ENCODE data around the gene TSHZ1. TPM values are rescaled to one million over a fixed set of nuclear protein-coding genes. Genes with fewer than 3 reads are reported as not detected.

The TSHZ1 gene
- polyA plus RNA-seq, 1 of the 3 experiments (the other 2 are of a cell fraction) = 2.6 TPM

DNA sequence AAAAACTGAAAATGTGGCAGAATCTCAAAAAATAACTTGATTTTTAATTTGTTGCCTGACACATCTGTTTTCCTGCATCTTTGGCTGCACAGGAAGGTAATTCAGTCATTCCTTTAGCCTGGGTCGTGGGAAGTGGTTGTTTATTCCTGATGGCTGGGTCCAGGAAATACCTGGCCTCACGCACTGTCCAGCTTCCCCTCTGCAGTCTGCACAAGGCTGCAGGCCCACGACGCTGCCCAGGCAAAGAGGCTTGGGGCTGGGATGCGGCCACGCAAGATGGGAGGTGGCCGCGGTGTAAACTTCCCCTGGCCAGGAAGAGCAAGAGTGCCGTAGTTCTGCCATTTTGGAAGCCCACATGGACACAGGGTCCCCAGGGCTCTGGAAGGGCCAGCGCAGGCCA, 28.2 kb downstream of the TSHZ1 start:
- ChIA-PET POLR2A (no interaction called here), CTCF (no interaction called here)
- Histone ChIP-seq H3K27ac (ENCODE audit: low read depth in 2 of 2, low read length in 1 of 2) (no peak overlapping the region), H3K4me2 (no peak overlapping the region), H3K9ac (no peak overlapping the region), H3K9me2 (no peaks in the 10 kb centered on the region), H3K4me3 (ENCODE audit: low read depth in 2 of 2, low read length in 1 of 2) (no peak overlapping the region), H4K20me1 (ENCODE audit: insufficient read depth) (no peaks in the 10 kb centered on the region), H3F3A (replicated peaks; ENCODE audit: insufficient read depth) (no peaks in the 10 kb centered on the region), H3K4me1 (ENCODE audit: control insufficient read depth in 1 of 2, insufficient read depth in 2 of 2, low read depth in 1 of 2, low read length in 1 of 2) (peaks cover 0 to 10% of the 10 kb centered on the region in 2 experiments; a peak in 1 of 4 replicates), H3K27me3 (ENCODE audit: insufficient read depth) (no peaks in the 10 kb centered on the region), H2AFZ (ENCODE audit: low read depth) (no peak overlapping the region), H3K9me3 (no peaks in the 10 kb centered on the region), H3K79me2 (ENCODE audit: insufficient read depth) (0 out of 2 replicates have a peak, but pooled peaks cover 3% of the 10 kb centered on the region), H3K36me3 (replicated peaks in 1 of 2; ENCODE audit: control insufficient read depth in 1 of 2, insufficient read depth in 2 of 2, low read length in 1 of 2) (no peaks in the 10 kb centered on the region)
- no peak for DNase-seq
- WGBS (ENCODE audit: low lambda C conversion rate) = 94% methylated on average over 7 of the region's 10 CpGs
- TF ChIP-seq, protein P1, sequence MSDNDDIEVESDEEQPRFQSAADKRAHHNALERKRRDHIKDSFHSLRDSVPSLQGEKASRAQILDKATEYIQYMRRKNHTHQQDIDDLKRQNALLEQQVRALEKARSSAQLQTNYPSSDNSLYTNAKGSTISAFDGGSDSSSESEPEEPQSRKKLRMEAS (IDR thresholded peaks at IDR 0.05; ENCODE audit: low read depth) = no peak
- TF ChIP-seq NRF1 (IDR thresholded peaks at IDR 0.05; ENCODE audit: low read depth, low read length) (no peak), MEF2A (IDR thresholded peaks at IDR 0.05; ENCODE audit: borderline replicate concordance, low read depth) (no peak), FOSL2 (IDR thresholded peaks at IDR 0.05; ENCODE audit: borderline replicate concordance, low read depth) (no peak), POLR2AphosphoS5 (IDR thresholded peaks at IDR 0.05; ENCODE audit: low read depth, low read length) (no peak), RFX5 (IDR thresholded peaks at IDR 0.05; ENCODE audit: low read length) (no peak)
- TF ChIP-seq, protein P2, sequence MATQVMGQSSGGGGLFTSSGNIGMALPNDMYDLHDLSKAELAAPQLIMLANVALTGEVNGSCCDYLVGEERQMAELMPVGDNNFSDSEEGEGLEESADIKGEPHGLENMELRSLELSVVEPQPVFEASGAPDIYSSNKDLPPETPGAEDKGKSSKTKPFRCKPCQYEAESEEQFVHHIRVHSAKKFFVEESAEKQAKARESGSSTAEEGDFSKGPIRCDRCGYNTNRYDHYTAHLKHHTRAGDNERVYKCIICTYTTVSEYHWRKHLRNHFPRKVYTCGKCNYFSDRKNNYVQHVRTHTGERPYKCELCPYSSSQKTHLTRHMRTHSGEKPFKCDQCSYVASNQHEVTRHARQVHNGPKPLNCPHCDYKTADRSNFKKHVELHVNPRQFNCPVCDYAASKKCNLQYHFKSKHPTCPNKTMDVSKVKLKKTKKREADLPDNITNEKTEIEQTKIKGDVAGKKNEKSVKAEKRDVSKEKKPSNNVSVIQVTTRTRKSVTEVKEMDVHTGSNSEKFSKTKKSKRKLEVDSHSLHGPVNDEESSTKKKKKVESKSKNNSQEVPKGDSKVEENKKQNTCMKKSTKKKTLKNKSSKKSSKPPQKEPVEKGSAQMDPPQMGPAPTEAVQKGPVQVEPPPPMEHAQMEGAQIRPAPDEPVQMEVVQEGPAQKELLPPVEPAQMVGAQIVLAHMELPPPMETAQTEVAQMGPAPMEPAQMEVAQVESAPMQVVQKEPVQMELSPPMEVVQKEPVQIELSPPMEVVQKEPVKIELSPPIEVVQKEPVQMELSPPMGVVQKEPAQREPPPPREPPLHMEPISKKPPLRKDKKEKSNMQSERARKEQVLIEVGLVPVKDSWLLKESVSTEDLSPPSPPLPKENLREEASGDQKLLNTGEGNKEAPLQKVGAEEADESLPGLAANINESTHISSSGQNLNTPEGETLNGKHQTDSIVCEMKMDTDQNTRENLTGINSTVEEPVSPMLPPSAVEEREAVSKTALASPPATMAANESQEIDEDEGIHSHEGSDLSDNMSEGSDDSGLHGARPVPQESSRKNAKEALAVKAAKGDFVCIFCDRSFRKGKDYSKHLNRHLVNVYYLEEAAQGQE (IDR thresholded peaks at IDR 0.05; ENCODE audit: low read depth, low read length) = no peak

DNA sequence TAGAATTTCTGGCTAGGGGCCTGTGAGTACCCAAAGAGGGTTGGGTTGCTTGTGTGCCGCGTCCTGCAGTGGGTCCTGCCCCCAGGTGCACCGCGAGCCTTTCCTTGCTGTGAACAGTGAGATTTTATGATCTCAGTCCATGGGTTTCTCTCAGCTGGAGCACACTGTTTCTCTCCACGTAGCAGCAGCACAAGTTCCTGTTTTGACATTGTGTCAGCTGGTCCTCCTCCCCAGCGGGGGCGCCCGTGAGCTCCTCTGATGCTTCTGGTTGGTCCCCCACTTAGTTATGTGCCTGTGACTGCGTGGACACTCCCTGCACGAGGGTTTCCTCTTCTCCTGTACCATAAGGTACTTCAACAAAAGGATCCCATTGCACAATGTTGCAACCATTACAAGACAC, 29.8 kb downstream of the TSHZ1 start:
- CTCF ChIA-PET = no interaction called here
- Histone ChIP-seq H3F3A (replicated peaks; ENCODE audit: insufficient read depth) (no peaks in the 10 kb centered on the region), H4K20me1 (ENCODE audit: insufficient read depth) (no peaks in the 10 kb centered on the region), H3K4me3 (ENCODE audit: low read depth in 2 of 2, low read length in 1 of 2) (no peak overlapping the region), H2AFZ (ENCODE audit: low read depth) (no peak overlapping the region), H3K9me3 (no peaks in the 10 kb centered on the region), H3K4me1 (ENCODE audit: control insufficient read depth in 1 of 2, insufficient read depth in 2 of 2, low read depth in 1 of 2, low read length in 1 of 2) (peaks cover 0 to 24% of the 10 kb centered on the region in 2 experiments; a peak in 2 of 4 replicates), H3K4me2 (no peak overlapping the region), H3K36me3 (replicated peaks in 1 of 2; ENCODE audit: control insufficient read depth in 1 of 2, insufficient read depth in 2 of 2, low read length in 1 of 2) (no peaks in the 10 kb centered on the region), H3K27me3 (ENCODE audit: insufficient read depth) (no peaks in the 10 kb centered on the region), H3K9me2 (no peaks in the 10 kb centered on the region), H3K27ac (ENCODE audit: low read depth in 2 of 2, low read length in 1 of 2) (no peak overlapping the region), H3K79me2 (ENCODE audit: insufficient read depth) (0 out of 2 replicates have a peak, but pooled peaks cover 3% of the 10 kb centered on the region), H3K9ac (no peak overlapping the region)
- POLR2A ChIA-PET = no interaction called here
- no peak for DNase-seq
- 93% methylated on average over 8 of the region's 10 CpGs for WGBS (ENCODE audit: low lambda C conversion rate)
- TF ChIP-seq, protein P3, sequence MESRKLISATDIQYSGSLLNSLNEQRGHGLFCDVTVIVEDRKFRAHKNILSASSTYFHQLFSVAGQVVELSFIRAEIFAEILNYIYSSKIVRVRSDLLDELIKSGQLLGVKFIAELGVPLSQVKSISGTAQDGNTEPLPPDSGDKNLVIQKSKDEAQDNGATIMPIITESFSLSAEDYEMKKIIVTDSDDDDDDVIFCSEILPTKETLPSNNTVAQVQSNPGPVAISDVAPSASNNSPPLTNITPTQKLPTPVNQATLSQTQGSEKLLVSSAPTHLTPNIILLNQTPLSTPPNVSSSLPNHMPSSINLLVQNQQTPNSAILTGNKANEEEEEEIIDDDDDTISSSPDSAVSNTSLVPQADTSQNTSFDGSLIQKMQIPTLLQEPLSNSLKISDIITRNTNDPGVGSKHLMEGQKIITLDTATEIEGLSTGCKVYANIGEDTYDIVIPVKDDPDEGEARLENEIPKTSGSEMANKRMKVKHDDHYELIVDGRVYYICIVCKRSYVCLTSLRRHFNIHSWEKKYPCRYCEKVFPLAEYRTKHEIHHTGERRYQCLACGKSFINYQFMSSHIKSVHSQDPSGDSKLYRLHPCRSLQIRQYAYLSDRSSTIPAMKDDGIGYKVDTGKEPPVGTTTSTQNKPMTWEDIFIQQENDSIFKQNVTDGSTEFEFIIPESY (IDR thresholded peaks at IDR 0.05; ENCODE audit: borderline replicate concordance, low read depth) = no peak
- no peak for TF ChIP-seq GATA2 (CRISPR knock-in tag; IDR thresholded peaks at IDR 0.05)
- TF ChIP-seq, protein P4, sequence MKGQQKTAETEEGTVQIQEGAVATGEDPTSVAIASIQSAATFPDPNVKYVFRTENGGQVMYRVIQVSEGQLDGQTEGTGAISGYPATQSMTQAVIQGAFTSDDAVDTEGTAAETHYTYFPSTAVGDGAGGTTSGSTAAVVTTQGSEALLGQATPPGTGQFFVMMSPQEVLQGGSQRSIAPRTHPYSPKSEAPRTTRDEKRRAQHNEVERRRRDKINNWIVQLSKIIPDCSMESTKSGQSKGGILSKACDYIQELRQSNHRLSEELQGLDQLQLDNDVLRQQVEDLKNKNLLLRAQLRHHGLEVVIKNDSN (IDR thresholded peaks at IDR 0.05; ENCODE audit: borderline replicate concordance, low read depth) = no peak
- TF ChIP-seq JUND (IDR thresholded peaks at IDR 0.05) = no peak
- no peak for TF ChIP-seq RAD21 (IDR thresholded peaks at IDR 0.05; ENCODE audit: low read length)
- TF ChIP-seq MXI1 (IDR thresholded peaks at IDR 0.05; ENCODE audit: low read depth, low read length) = no peak
- no peak for TF ChIP-seq NRF1 (IDR thresholded peaks at IDR 0.05; ENCODE audit: low read depth, low read length)
- no peak for TF ChIP-seq TEAD4 (IDR thresholded peaks at IDR 0.05; ENCODE audit: borderline replicate concordance, insufficient read depth)
- TF ChIP-seq SMC3 (IDR thresholded peaks at IDR 0.05; ENCODE audit: low read depth, low read length) = no peak
- no peak for TF ChIP-seq RFX5 (IDR thresholded peaks at IDR 0.05; ENCODE audit: low read length)
- no peak for TF ChIP-seq FOSL2 (IDR thresholded peaks at IDR 0.05; ENCODE audit: borderline replicate concordance, low read depth)
- no peak for TF ChIP-seq POLR2AphosphoS5 (IDR thresholded peaks at IDR 0.05; ENCODE audit: low read depth, low read length)
- TF ChIP-seq GABPA (IDR thresholded peaks at IDR 0.05; ENCODE audit: low read depth) = no peak
- TF ChIP-seq EZH2phosphoT487 (IDR thresholded peaks at IDR 0.05; ENCODE audit: borderline replicate concordance, low read depth) = no peak
- TF ChIP-seq, protein P5, sequence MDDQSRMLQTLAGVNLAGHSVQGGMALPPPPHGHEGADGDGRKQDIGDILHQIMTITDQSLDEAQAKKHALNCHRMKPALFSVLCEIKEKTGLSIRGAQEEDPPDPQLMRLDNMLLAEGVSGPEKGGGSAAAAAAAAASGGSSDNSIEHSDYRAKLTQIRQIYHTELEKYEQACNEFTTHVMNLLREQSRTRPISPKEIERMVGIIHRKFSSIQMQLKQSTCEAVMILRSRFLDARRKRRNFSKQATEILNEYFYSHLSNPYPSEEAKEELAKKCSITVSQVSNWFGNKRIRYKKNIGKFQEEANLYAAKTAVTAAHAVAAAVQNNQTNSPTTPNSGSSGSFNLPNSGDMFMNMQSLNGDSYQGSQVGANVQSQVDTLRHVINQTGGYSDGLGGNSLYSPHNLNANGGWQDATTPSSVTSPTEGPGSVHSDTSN (IDR thresholded peaks at IDR 0.05) = no peak

Measured in SK-N-SH (cell line).